NCI-H446 (cell line): ENCODE results near the gene AK8.
"Not testable (repeated sequence)": the region's sequence is repeated elsewhere in the genome, so short reads cannot be mapped to it uniquely, and the experiment has no call there.

Source experiments
- DNase-seq, 2 experiments: peaks; one replicate each; lab custom pipeline; 2025; lab: John Stamatoyannopoulos, UW

The AK8 gene

GRCh38 chr9:132742821-132743311, 135.2 kb downstream of the AK8 start:
- no peak for DNase-seq

- DNase-seq: no peak
Measured at GRCh38 chr9:132740526-132741309, 137.4 kb downstream of the AK8 start.

GRCh38 chr9:132739710-132740310, 138.3 kb downstream of the AK8 start:
- no peak for DNase-seq

- DNase-seq: no peak
Measured at GRCh38 chr9:132733260-132733815, 144.7 kb downstream of the AK8 start.

- no peak for DNase-seq
Measured at GRCh38 chr9:132732326-132733259, 145.5 kb downstream of the AK8 start.

GRCh38 chr9:132731230-132731629, 146.9 kb downstream of the AK8 start:
- no peak for DNase-seq

GRCh38 chr9:132730054-132731033, 147.7 kb downstream of the AK8 start:
- DNase-seq: no peak

- DNase-seq: peak in 1 of 2 experiments; percentile 2
Measured at GRCh38 chr9:132729235-132729890, 148.7 kb downstream of the AK8 start.

- DNase-seq: no peak
Measured at GRCh38 chr9:132728497-132728896, 149.6 kb downstream of the AK8 start.

GRCh38 chr9:132728071-132728470, 150.0 kb downstream of the AK8 start:
- DNase-seq: no peak

- DNase-seq: no peak
Measured at GRCh38 chr9:132726576-132727130, 151.4 kb downstream of the AK8 start.

GRCh38 chr9:132725306-132725705, 152.8 kb downstream of the AK8 start:
- no peak for DNase-seq

GRCh38 chr9:132723809-132724208, 154.3 kb downstream of the AK8 start:
- DNase-seq: no peak

GRCh38 chr9:132722564-132723065, 155.5 kb downstream of the AK8 start:
- no peak for DNase-seq

- DNase-seq: no peak
Measured at GRCh38 chr9:132721661-132722060, 156.4 kb downstream of the AK8 start.

GRCh38 chr9:132718381-132718928, 159.6 kb downstream of the AK8 start:
- DNase-seq: not testable (repeated sequence)

- no peak for DNase-seq
Measured at GRCh38 chr9:132717326-132717945, 160.6 kb downstream of the AK8 start.

- no peak for DNase-seq
Measured at GRCh38 chr9:132716007-132716406, 162.1 kb downstream of the AK8 start.

GRCh38 chr9:132712753-132713152, 165.3 kb downstream of the AK8 start:
- DNase-seq: no peak
